Stomach (tissue), 19 donors: ENCODE measurements around the gene MRPL17. TPM values are rescaled to one million over a fixed set of nuclear protein-coding genes. Genes with fewer than 3 reads are reported as not detected.
A peak's percentile ranks its signal among the peaks of the same experiment; 100 is the strongest.

ENCODE experiments used
- DNase-seq, 2 donors: peaks; one replicate each; pipeline versions ENCODE4 v3.0.0 to v3.0.0-alpha.2; 2013 to 2019
- H3K27ac ChIP-seq, 5 donors: fragments of 200-600 bp in 4 of 5; sonication (generic) in 4 of 5; one replicate each; pipeline ENCODE4 v1.5.1; 2013 to 2019; ENCODE audit warnings: mild to moderate bottlenecking in 1 of 5, moderate library complexity in 1 of 5
- H3K27me3 ChIP-seq, 3 donors: fragments of 200-600 bp; sonication (generic); one replicate each; pipeline ENCODE4 v1.5.1; 2017 to 2019; ENCODE audit warnings: mixed run types in 1 of 3
- H3K36me3 ChIP-seq, 4 donors: fragments of 200-600 bp; sonication (generic); 1 replicate in 3 of 4; 2 replicates in 1 of 4; pipeline ENCODE4 v1.5.1; 2016 to 2019
- H3K4me1 ChIP-seq, 4 donors: fragments of 200-600 bp; sonication (generic); one replicate each; pipeline ENCODE4 v1.5.1; 2016 to 2019
- H3K4me3 ChIP-seq, 4 donors: fragments of 200-600 bp; sonication (generic) in 3 of 4; one replicate each; pipeline ENCODE4 v1.5.1; 2016 to 2019; ENCODE audit warnings: mild to moderate bottlenecking in 1 of 4
- H3K9me3 ChIP-seq, 4 donors: fragments of 200-600 bp; sonication (generic); one replicate each; pipeline ENCODE4 v1.5.1; 2016 to 2019
- EP300 ChIP-seq: sonication (generic); formaldehyde crosslinking; IDR thresholded peaks from one replicate; pipeline ENCODE4 v1.6.1; 2017; ENCODE audit warnings: antibody characterized with exemption
- POLR2A ChIP-seq, 4 donors: fragments of 450-650 bp; IDR thresholded peaks; one replicate each; pipeline ENCODE4 v1.6.1; 2016; ENCODE audit warnings: antibody characterized with exemption in 4 of 4, control low read depth in 2 of 4, mild to moderate bottlenecking in 1 of 4, moderate library complexity in 1 of 4
- POLR2AphosphoS5 ChIP-seq, 3 donors: sonication (generic); formaldehyde crosslinking; IDR thresholded peaks; one replicate each; pipeline ENCODE4 v1.6.1; 2016; ENCODE audit warnings: antibody characterized with exemption in 3 of 3
- WGBS, 5 donors: extraction: QIAGEN DNeasy Blood & Tissue Kit in 3 of 5; methylation state at CpG; one replicate each; pipeline versions ENCODE4 v1.1.5 to v1.1.7; 2013 to 2018; 5-methylcytosine and 5-hydroxymethylcytosine counted together
- intact Hi-C: fragments of 100-400 bp; cut with DNase I; formaldehyde crosslinking; loops from one replicate; pipeline ENCODE4 v1.15.1; 2023; ENCODE audit warnings: low total_unique reads
- long read RNA-seq, 10 donors: transcript quantifications; one replicate each; lab custom pipeline, GENCODE V29; 2026
- polyA plus RNA-seq, 3 donors: library from polyadenylated mRNA; stranded (reverse); fragments of 200-250 nt; gene quantifications; one replicate each; pipeline ENCODE4 v1.2.3, GENCODE V29; 2013
- total RNA-seq, 5 donors: library from RNA; depleted of rRNA; stranded (reverse); fragments of >200 nt; gene quantifications; one replicate each; pipeline versions ENCODE4 v1.1.0 to v1.2.3, GENCODE V29; 2014 to 2016
- TF ChIP-seq, protein P1 (sequence below), 7 experiments: fragments of 450-650 bp in 4 of 7; fragments of 200-600 bp in 3 of 7; sonication (generic) in 3 of 7; IDR thresholded peaks; one replicate each; pipeline ENCODE4 v1.5.1; 2016 to 2019; ENCODE audit warnings: antibody characterized with exemption in 7 of 7, control low read depth in 2 of 7, mild to moderate bottlenecking in 1 of 7
- donor health status: healthy with polysubstance abuse.
- donor health status: Bipolar disorder and iron deficiency.
- donor health status: healthy.

MRPL17 gene
- 100 to 1,000 TPM in 1 of 5 donors, 10 to 100 TPM in 3, 1 to 10 TPM in 1; 9.0 to 148 (median 20.4) TPM for total RNA-seq
- 10 to 100 TPM; 43.2 to 52.2 (median 49.4) TPM for polyA plus RNA-seq
- long read RNA-seq, donor 1, transcript MRPL17-201 (3 exons, 1,969 nt), result minor isoform, 15 of 32 reads
- long read RNA-seq, donor 1, transcript MRPL17-202 (2 exons, 1,002 nt), result major isoform, 17 of 32 reads
- long read RNA-seq, donor 1, partial matches to known transcripts, result 0 of 32 reads
- long read RNA-seq, donor 1, other reads (novel, unspliced or antisense), result 0 of 32 reads
- long read RNA-seq, donor 2, transcript MRPL17-202 (2 exons, 1,002 nt), result major isoform, 9 of 18 reads
- long read RNA-seq, donor 2, transcript MRPL17-201 (3 exons, 1,969 nt), result major isoform, 9 of 18 reads
- long read RNA-seq, donor 2, partial matches to known transcripts, result 0 of 18 reads
- long read RNA-seq, donor 2, other reads (novel, unspliced or antisense), result 0 of 18 reads
- long read RNA-seq, donor 3, transcript MRPL17-202 (2 exons, 1,002 nt), result minor isoform, 10 of 24 reads
- long read RNA-seq, donor 3, transcript MRPL17-201 (3 exons, 1,969 nt), result major isoform, 14 of 24 reads
- long read RNA-seq, donor 3, partial matches to known transcripts, result 0 of 24 reads
- long read RNA-seq, donor 3, other reads (novel, unspliced or antisense), result 0 of 24 reads
- long read RNA-seq, donor 4, partial matches to known transcripts, result 0 of 4 reads
- long read RNA-seq, donor 4, other reads (novel, unspliced or antisense), result 0 of 4 reads
- long read RNA-seq, donor 5, transcript MRPL17-202 (2 exons, 1,002 nt), result minor isoform, 10 of 36 reads
- long read RNA-seq, donor 5, transcript MRPL17-201 (3 exons, 1,969 nt), result major isoform, 26 of 36 reads
- long read RNA-seq, donor 5, partial matches to known transcripts, result 0 of 36 reads
- long read RNA-seq, donor 5, other reads (novel, unspliced or antisense), result 0 of 36 reads
- long read RNA-seq, donor 6, transcript MRPL17-202 (2 exons, 1,002 nt), result minor isoform, 23 of 64 reads
- long read RNA-seq, donor 6, transcript MRPL17-201 (3 exons, 1,969 nt), result major isoform, 41 of 64 reads
- long read RNA-seq, donor 6, partial matches to known transcripts, result 0 of 64 reads
- long read RNA-seq, donor 6, other reads (novel, unspliced or antisense), result 0 of 64 reads
- long read RNA-seq, donor 7, transcript MRPL17-201 (3 exons, 1,969 nt), result major isoform, 23 of 34 reads
- long read RNA-seq, donor 7, transcript MRPL17-202 (2 exons, 1,002 nt), result minor isoform, 11 of 34 reads
- long read RNA-seq, donor 7, partial matches to known transcripts, result 0 of 34 reads
- long read RNA-seq, donor 7, other reads (novel, unspliced or antisense), result 0 of 34 reads
- long read RNA-seq, donor 8, transcript MRPL17-202 (2 exons, 1,002 nt), result minor isoform, 10 of 38 reads
- long read RNA-seq, donor 8, transcript MRPL17-201 (3 exons, 1,969 nt), result major isoform, 28 of 38 reads
- long read RNA-seq, donor 8, partial matches to known transcripts, result 0 of 38 reads
- long read RNA-seq, donor 8, other reads (novel, unspliced or antisense), result 0 of 38 reads
- long read RNA-seq, donor 9, transcript MRPL17-201 (3 exons, 1,969 nt), result major isoform, 28 of 38 reads
- long read RNA-seq, donor 9, transcript MRPL17-202 (2 exons, 1,002 nt), result minor isoform, 10 of 38 reads
- long read RNA-seq, donor 9, partial matches to known transcripts, result 0 of 38 reads
- long read RNA-seq, donor 9, other reads (novel, unspliced or antisense), result 0 of 38 reads
- long read RNA-seq, donor 10, transcript MRPL17-201 (3 exons, 1,969 nt), result minor isoform, 5 of 12 reads
- long read RNA-seq, donor 10, transcript MRPL17-202 (2 exons, 1,002 nt), result major isoform, 7 of 12 reads
- long read RNA-seq, donor 10, partial matches to known transcripts, result 0 of 12 reads
- long read RNA-seq, donor 10, other reads (novel, unspliced or antisense), result 0 of 12 reads

DNA sequence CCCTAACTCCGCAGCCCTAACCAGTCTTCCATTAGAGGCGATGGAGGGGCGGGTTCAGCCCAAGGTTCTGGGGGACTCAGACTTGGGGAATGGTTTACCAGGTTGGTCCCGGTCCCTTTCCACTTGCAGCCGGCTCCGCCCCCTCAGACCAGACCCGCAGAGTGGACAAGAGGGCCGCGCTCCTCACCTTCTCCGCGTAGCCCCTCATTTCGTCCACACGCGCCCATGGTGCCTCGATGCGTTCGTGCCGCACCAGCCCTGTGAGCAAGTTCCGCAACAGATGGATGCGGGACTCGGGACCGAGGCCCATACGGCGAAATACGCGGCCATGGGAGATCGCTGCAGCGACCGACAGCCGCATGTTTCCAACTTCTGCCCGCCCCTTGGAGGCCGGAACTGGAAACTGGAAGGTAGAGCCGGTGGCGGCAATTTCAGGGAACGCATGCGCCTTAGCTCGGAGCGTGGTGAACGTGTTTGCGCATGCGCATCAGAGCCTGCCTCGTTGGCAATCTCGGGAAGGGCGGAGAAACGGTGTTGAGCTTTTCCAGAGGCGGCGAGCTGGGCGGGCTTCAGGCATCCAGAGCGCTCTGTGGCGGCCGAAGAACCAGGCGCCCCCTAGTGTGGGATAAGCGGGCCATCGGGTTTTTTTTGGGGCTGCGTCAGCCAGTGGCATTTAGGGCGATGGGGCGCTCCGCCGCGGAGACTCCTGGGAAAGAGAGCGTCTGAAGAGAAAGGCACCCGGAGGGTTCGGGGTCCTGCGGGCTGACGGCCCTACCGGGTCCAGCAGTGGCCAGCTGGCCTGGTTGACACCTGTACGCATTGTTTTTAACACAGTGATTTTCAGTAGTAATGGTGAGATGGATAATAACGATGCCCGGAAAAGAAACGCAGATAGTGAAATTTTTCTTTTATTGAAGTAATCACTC, at the start of gene MRPL17:
MRPL17 (minus strand) TSS at position 405 of the 926 bp plus-strand sequence; CDS start at position 361, 44 bp downstream.
- Histone ChIP-seq H3K4me1 (peaks cover 13 to 28% (median 22%) of the 10 kb centered on the region in 4 donors), H3K36me3 (peaks cover 16 to 21% (median 18%) of the 10 kb centered on the region in 4 donors), H3K9me3 (no peaks in the 10 kb centered on the region), H3K27me3 (no peaks in the 10 kb centered on the region), H3K4me3 (peak within 1 kb of the TSS; percentile 83 to 98 (median 90)), H3K27ac (peak within 1 kb of the TSS; percentile 86 to 96 (median 95))
- DNase-seq, result peak; percentile 99 to 100
- 0 to 1% (median 1%) methylated on average over 41 to 70 of the region's 70 CpGs for whole genome bisulfite sequencing, 5 donors
- TF ChIP-seq, protein P1, sequence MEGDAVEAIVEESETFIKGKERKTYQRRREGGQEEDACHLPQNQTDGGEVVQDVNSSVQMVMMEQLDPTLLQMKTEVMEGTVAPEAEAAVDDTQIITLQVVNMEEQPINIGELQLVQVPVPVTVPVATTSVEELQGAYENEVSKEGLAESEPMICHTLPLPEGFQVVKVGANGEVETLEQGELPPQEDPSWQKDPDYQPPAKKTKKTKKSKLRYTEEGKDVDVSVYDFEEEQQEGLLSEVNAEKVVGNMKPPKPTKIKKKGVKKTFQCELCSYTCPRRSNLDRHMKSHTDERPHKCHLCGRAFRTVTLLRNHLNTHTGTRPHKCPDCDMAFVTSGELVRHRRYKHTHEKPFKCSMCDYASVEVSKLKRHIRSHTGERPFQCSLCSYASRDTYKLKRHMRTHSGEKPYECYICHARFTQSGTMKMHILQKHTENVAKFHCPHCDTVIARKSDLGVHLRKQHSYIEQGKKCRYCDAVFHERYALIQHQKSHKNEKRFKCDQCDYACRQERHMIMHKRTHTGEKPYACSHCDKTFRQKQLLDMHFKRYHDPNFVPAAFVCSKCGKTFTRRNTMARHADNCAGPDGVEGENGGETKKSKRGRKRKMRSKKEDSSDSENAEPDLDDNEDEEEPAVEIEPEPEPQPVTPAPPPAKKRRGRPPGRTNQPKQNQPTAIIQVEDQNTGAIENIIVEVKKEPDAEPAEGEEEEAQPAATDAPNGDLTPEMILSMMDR (IDR thresholded peaks at IDR 0.05), result peak in 5 of 7 experiments; percentile 78 to 97 (median 82)
- TF ChIP-seq POLR2AphosphoS5 (IDR thresholded peaks at IDR 0.05) (peak; percentile 87 to 98 (median 93)), EP300 (no peak), POLR2A (IDR thresholded peaks at IDR 0.05) (peak in 1 of 4 donors; percentile 79)
- intact Hi-C loops, result loop anchor here (10.0 kb wide), 1 partner anchor 78 kb away; the partner anchor contains the start of genes ILK and RRP8

- H3K4me3 ChIP-seq, result no peak overlapping the region
- no peaks in the 10 kb centered on the region for H3K27me3 ChIP-seq
- TF ChIP-seq, protein P1 (IDR thresholded peaks at IDR 0.05), result no peak
- no peak for TF ChIP-seq EP300
- TF ChIP-seq POLR2AphosphoS5 (IDR thresholded peaks at IDR 0.05), result no peak
- no peak for TF ChIP-seq POLR2A (IDR thresholded peaks at IDR 0.05)
- intact Hi-C loops, result no loop called here
- H3K9me3 ChIP-seq, result no peaks in the 10 kb centered on the region
- WGBS, 5 donors, result 48 to 65% (median 58%) methylated on average over 6 of the region's 6 CpGs
- DNase-seq, result no peak
- H3K4me1 ChIP-seq, result no peaks in the 10 kb centered on the region
- no peaks in the 10 kb centered on the region for H3K36me3 ChIP-seq
- peak overlapping the region in 1 of 5 donors; percentile 38 for H3K27ac ChIP-seq
These were observed 45.0 kb upstream of the MRPL17 start for GRCh38 chr11:6727971-6728760.
